Activated gamma-delta T cell (primary cell): ENCODE results near the gene PAOX.

Source experiments
- DNase-seq: peaks from one replicate; lab custom pipeline; 2025; lab: John Stamatoyannopoulos, UW

PAOX gene

DNA sequence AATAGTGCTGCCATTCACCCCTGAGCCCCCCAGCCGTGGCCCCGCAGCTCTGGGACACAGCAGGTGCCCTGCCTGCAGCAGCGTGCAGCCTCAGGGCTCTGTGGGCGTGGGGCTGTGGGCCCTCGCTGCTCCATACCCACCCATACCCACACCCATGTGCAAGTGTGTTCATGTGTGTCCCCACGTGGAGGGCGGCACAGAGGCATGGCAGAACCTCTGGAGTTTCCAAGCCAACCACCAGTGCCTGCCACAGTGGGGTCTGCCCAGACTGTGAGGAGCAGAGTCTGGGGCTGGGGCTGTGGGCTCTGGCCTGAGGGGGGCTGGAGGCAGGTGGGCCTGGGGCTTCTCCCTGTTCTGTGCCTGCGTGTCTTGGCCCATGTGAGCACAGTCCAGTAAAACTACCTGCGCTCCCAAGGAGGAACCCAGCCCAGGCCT lies 29.5 kb upstream of the PAOX start:
- no peak for DNase-seq

DNA sequence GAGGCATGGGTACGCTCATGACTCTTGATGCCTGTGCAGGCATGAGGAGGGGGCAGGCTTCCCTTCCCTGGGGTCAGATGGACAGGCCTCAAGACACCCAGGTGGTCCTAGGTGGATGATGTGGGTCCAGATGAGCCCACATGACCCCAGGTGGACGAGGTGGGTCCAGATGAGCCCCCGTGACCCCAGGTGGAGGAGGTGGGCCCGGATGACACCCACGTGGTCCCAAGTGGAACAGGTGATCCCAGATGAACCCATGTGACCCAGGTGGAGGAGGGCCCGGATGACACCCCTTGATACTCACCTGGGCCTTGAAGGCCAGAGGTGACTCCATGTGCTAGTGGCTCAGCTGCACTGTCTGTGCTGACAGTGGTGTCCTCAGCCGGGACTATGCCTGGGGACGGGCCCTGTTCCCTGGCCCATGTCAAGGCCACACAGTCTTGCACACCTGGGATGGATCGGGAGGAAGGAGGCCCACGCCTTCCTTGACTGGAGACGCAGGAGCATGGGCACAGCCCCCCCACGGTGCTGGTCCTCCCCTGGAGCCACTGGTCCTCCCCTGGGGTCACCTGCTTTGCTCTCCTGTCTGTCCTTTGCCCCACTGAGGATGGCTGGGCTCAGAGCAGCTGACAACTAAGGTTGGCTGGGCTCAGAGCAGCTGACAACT lies 28.6 kb upstream of the PAOX start:
- no peak for DNase-seq

DNA sequence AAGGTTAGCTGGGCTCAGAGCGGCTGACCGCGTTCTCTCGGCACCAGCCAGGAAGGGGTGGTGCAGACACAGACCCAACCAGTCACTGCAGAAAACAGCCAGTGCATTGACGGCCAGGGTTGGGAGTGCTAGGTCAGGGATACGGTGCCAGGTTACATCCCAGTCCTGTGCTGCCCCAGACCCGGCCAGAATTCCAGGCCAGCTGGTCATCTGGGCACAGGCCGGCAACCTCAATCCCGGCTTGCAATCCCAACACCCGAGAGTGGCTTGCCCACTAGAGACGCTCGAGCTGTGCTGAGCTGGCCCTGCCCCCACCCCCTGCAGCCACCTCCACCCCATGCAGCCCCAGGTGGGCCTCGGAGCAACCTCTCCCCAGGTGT lies 28.1 kb upstream of the PAOX start:
- DNase-seq: no peak

DNA sequence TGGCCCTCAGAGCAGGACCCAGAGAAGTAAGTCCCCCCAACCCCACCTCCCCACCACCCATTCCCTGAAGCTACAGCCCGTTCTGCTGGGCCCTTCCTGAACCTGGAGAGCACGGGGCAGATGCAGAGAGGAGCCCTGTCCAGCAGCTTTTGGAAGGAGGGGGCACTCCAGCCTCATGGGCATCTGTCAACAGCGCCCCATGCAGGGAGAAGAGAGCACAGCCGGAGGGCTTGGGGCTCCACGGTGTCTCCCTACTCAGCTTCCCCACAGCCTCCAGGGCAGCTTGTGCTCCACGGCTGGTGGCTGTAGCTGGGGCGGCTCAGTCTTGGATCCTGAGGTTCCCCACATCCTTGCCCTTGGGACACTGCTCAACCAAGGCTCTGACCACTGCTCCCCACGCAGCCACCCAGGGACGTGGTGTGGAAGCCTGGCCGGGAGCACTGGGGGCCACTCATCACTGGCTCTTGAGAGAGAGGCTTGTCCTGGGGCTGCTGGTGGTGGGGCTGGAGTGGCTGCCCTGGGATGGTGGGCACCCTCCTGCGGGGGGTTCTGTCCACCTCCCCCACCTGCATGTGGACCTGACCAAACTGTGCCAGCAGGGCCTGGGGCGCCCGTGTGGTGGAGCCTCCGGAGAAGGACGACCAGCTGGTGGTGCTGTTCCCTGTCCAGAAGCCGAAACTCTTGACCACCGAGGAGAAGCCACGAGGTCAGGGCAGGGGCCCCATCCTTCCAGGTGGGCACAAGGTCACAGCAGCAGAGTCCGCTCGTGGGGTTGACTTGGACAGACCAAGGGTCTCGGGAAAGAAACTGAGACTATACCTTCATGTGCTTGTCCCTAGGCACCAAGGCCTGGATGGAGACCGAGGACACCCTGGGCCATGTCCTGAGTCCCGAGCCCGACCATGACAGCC lies 27.4 kb upstream of the PAOX start:
- DNase-seq: no peak

DNA sequence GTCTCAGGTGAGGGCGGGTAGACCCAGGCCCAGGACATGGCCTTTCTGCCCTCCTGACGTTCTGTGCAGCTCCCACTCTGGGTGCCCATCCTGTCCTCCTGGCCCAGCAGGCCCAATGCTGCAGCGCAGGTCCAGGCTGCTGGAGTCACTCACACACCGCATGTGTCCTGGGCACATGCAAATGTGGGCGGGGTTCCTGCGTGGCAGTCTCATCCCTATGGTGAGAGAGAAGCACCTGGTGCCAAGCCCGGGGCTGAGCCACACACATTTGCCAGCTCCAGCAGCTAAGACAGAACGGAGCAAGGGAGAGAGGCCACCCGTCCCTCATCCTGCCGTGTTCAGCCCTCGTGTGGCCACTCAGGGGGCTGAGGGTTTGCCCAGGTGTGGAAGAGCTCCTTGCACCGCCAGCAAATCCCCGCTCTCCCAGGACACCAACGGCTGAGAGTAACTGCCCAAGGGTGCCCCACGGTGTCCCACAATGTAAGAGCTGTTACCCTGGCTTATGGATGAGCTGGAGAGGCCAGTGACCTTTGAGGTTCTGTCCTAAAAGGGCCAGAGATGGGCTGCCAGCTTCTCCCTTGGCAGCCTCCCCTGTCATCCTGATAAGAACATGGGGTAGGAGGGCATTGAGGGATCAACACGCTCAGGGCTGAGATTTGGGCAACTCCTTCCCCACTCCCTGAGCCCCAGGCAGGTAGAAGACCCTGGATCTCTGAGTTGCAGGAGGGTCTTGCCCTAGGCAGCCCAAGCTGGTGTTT lies 25.7 kb upstream of the PAOX start:
- no peak for DNase-seq

DNA sequence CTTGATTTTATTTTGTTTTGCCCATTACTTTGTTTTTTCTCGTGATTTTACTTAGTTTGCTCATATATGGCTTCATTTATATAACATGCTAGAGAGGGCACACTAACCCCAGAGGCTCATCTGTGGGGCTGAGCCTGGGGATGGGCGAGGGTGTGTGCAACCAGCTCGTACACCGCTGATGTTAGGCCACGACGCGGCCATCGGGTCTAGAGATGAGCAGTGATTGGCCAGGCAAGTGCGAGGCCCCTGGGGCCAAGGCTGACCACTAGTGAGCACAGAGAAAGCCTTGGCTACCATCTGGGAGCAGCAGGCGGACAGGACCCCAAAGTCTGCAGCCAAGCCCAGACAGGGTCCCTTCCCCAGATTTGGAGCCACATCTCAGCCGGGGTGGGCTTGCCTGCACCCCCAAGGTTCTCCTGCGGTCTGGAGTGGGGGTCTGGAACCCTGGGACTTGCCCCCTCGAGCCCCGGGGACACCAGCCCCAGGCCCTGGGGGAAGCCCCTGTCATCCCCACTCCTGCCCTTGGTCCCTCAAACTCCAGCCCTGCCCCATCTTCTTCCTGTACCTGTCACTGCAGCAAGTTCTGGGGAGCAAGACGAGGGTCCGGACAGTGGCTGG lies 25.0 kb upstream of the PAOX start:
- DNase-seq: no peak

DNA sequence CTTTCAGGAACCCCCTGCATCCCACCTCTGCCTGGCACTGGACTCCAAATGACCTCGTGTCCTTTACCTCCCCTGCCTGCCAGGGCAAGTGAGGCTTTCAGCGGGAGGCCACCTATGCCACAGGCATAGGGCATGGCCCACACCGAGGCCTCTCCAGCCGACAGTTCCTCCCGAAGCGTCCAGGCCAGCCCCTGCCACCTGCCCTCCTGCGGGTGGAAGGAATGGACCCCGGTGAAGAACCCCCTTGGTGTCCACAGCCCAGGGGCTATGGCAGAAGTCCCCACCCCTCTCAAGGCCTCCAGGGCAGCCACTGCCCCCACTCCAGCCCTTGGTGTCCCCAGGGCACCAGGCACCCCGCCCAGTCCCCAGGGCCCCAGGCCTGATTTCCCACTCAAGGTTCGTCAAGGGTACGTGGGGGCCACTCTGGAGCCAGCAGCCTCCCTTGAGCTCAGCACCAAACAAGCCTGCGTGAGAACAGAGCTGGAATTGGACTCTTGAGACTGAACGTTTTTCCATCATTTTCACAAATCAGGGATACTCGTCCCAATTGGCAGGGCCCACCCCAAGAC lies 24.3 kb upstream of the PAOX start:
- DNase-seq: no peak

DNA sequence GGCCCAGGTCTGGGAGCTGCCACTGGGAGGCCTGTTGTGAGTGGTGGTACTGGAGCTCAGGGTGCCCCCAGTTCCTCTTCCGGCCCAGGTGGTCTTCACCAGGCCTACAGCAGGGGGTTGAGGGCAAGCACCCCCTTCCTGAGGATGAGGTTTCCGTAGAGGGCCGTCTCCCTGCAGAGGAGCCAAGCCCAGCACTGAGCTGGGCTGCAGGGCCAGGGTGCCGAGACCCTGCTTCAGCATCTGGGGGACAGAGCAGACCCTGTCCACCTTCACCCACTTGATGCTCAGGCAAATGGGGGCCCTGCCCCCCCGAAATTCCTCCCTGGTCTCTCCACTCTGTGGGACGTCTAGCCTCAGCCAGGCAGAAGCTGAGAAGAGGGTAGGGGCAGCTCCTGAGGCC lies 23.8 kb upstream of the PAOX start:
- DNase-seq: no peak

DNA sequence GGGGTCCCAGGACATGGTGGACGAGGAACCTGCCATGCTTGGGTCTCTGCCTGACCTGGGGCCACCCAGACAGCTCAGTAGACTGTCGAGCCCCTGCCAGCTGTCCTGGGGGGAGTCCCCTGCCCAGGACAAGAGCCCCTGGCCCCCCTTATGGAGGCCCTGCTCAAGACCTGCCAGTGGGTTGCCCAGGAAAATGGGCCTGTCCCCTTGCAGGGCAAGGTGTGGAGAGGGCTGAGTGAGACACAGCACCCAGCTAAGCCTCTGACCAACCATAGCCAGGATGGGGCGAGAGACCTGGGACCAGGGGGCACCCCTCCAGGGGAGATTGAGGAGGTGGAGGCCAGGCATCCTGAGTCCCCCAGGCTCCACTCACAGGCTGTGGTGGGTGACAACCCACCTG lies 23.1 kb upstream of the PAOX start:
- DNase-seq: no peak

DNA sequence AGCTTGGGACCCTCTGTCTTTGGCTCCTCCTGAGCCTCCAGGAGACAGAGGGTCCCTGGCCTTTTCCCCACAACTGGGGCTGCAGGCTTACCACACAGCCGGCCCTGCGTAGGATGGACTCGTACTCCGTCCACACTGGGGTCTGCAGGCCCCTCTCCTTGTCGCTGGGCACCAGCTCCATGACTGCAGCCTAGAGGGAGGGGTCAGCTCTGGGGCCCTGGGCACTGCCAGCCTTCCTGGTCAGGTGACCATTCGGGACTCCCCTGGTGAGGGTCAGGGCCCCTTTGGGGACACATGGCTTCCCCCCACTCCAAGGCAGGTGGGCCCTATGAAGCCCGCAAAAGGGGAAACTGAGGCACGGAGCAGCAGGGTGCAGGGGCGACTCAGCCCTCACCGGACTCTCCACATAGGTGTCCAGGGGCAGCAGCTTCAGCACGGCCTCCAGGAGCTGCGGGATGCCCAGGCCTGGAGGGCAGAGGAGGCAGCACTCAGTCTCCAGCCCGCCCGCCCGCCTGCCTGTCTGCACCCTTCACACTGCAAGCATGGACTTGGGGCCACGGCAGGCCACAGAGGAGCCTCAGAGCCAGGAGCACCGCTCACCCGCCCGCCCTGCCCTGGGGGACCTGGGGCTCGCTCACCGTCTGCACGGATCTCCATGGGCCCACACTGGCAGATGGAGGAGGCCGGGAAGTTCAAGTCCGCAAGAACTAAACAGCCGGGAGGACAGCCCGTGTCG lies 22.3 kb upstream of the PAOX start:
- no peak for DNase-seq

DNA sequence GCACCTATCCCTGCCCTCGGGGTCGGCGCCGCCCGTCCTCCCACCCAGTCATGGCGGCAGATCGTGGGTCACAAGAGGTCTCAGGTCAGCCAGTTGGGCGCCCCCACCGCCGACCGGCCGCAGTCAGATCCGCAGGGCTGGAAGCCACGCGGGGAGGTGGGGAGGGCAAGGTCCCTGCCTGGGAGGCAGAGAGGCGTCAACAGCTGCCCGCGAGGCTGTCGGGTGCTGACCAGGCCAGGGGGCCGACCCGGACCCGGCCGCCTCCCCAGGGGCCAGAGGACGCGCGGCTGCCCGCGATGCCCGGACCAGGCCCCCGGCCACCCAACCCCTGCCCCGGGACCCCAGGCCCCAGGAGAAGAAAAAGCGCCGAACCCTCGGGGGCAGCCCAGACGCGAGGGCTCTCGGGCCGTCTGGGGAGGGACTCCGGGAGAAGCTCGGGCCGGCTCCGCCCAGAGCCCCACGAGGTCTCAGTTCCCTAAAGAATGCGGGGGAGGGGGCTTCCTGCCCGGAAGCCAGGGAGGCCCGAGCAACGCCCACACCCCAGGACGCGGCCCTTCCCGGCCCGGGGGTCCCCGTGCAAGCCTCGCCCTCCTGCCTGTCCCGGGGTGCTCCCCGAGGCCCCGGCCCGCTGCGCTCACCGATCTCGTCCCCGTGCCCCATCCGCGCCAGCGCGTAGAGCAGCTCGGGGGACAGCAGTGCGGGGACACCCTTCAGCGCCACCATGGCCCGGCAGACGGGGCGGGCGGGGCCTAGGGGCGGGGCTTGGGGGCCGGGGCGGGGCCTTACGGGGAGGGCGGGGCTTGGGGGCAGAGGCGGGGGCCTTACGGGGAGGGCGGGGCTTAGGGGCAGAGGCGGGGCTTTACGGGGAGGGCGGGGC lies 21.5 kb upstream of the PAOX start, which contains the start of gene FUOM:
TSS of gene FUOM (minus strand) at position 735 of the 877 bp plus-strand sequence. CDS start at position 723, 12 bp downstream.
- DNase-seq: peak; percentile 63

DNA sequence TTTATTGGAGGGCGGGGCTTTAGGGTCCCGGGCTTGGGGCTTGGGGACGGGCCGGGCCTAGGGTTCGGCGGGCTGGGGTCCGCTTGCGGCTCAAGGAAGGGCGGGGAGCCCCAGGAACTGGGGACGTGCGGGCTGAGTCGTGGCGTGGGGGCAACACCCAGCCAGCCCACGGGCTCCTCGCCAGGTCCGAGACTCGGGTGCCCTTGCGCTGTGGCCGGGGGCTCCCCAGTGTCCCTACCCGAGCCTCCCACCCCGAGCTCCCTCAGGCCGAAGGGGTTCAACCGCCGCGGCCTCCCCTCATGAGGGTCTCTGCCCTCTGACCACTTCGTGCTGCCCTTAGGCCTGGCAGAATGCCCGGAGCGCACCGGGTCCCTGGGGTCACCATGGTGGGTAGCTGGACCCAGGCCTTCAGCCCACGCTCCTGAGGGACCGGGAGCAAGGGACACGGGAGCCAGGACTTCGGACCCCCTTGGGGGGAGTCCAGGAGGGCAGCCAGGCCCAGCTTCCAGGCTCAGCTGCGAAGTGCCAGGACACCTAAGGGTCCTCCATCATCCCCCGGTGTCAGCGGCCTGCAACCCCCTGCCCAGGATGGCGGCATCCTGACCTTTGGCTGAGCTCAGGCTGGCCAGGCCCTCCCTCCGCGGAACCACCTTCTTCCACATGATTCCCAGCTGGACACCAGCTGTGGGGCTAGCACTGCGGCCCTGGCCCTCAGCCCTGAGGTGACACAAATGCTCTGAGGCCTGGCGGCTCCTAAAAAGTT lies 20.7 kb upstream of the PAOX start:
- DNase-seq: no peak

DNA sequence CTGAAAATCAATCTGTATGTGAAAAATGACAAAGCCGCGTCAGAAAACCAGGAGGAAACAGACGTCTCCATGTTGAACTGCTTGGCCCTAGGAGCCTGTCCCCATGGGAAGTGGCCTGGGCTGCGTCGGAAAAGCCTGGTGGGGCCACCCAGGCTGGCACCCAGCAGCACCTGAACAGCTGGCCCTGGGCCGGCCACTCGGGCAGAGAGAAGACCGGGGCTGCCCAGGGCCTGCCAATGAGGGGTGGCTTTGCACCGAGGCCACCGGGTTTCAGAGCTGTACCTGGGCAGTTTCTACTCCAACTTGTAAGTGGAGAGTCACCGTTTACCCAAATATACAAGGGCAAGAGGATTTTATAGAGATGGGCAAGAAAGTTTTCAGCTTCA lies 20.1 kb upstream of the PAOX start:
- no peak for DNase-seq

DNA sequence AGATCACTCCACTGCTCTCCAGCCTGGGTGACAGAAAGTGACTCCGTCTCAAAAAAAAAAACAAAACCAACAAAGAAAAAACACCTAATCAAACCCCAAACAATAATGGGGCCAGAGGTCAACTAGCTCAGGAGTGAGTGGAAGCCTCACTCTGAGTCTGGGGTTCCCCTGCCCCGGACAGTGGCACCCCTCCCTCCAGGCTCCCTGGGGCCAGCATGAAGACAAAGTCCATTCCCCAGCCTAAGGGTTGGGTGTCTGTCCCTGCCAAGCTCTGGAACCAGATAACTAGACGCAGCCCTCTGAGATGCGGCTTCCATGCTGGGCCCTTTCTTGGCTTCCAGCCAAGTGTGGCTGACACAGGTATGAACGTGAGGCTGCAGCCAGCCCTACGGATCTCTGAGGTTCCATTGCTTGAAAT lies 19.5 kb upstream of the PAOX start:
- no peak for DNase-seq

DNA sequence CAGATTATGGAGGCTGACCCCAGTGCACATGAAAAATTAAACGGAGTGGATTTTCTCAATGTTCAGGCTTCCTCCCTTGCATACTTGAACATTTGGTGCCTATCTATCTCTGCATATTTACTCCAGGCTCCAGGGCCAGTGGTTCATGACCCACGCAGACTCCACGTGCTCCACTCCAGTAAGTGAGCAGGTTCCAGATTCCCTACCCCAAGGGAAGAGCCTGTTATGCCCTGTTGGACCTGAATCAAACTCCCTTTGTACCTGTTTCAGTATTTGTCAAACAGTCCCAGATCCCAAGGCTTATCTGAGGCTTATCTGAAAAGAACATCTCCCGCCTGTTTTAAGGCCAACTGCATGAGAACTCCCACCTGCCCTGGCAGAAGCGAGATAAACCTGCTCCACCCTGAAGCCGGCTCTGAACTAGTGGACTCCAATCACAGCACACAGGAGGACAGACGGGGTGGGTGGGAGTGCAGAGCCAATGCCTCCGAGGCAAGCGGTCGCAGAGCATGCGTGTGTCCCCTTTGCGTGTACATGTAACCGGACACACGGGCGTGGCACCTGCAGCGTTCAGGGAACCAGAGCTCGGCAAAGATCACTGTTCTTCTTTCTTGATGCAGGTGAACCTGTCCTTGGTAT lies 19.0 kb upstream of the PAOX start:
- no peak for DNase-seq

DNA sequence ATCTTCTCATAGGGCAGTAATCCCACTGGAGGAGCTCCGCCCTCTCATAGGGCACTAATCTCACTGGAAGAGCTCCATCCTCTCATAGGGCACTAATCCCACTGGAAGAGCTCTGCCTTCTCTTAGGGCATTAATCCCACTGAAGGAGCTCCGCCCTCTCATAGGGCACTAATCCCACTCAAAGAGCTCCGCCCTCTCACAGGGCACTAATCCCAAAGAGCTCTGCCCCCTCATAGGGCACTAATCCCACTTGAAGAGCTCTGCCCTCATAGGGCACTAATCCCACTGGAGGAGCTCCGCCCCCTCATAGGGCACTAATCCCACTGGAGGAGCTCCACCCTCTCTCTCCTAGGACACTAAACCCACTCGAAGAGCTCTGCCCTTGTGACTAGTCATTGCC lies 17.8 kb upstream of the PAOX start:
- no peak for DNase-seq

DNA sequence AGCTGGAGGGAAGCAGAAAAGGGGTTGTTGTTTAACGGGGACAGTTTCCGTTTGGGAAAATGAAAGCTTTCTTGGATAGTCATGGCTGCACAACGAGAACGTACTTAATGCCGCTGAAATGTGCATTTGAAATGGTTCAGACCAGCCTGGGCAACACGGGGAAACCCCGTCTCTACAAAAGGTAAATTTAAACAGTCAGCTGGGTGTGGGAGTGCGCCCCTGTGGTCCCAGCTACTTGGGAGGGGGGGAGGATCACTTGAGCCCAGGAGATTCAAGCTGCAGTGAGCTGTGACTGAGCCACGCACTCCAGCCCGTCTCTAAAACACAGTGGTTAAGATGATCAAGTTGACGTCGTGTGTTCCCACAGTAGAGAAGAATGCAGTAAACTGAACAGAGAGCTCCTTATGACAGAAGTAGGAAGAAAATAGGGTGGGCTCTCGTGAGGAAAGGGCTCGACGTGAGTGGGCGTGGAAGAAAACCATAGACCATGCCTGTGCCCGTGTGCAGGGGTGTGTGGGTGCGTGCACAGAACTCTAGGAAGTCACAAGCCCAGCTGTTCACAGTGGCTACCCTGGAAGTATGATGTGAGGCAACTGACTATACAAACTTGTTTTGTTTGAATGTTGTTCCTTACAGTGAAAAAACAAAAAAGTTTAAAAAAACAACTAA lies 17.2 kb upstream of the PAOX start:
- no peak for DNase-seq

DNA sequence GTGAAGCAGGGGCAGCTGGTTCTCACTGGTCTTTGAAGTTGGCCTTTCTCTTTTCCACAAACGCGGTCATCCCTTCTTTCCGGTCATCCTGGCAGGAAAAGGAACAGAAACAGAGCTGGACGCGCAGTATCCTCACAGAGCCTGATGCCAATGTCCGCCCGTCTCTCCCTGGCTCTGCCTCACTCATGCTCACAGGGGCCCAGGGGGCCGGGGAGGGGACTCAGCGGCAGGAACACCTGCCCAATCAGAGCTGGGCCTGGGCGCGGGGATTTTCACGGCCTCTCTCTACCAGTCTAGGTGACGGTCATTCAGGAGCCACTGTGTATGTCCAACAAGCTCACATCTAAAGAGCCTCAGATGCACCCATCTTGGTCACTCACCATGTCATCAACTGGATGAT lies 16.2 kb upstream of the PAOX start:
- no peak for DNase-seq
